Ectodermal cell (in vitro differentiated cells): ENCODE data around the gene SPDEF. TPM values are rescaled to one million over a fixed set of nuclear protein-coding genes. Genes with fewer than 3 reads are reported as not detected.

ENCODE experiments used
- H3K27ac ChIP-seq: 2 replicates; pipeline ENCODE4 v1.7.0; 2013; ENCODE audit warnings: mild to moderate bottlenecking, low read depth, low read length; ENCODE audit not compliant: insufficient read depth, poor library complexity, severe bottlenecking
- H3K27me3 ChIP-seq: 2 replicates; pipeline ENCODE4 v1.7.0; 2013; ENCODE audit warnings: mild to moderate bottlenecking, low read length; ENCODE audit not compliant: insufficient read depth, control insufficient read depth, poor library complexity, severe bottlenecking
- H3K36me3 ChIP-seq: one replicate; pipeline ENCODE4 v1.7.0; 2013; ENCODE audit warnings: low read length; ENCODE audit not compliant: control insufficient read depth, insufficient read depth
- H3K4me1 ChIP-seq: one replicate; pipeline ENCODE4 v1.7.0; 2013; ENCODE audit warnings: low read length; ENCODE audit not compliant: control insufficient read depth, insufficient read depth
- H3K4me3 ChIP-seq: 2 replicates; pipeline ENCODE4 v1.7.0; 2013; ENCODE audit warnings: low read depth, low read length, control low read depth; ENCODE audit not compliant: insufficient read depth
- H3K9me3 ChIP-seq: 2 replicates; pipeline ENCODE4 v1.7.0; 2013; ENCODE audit warnings: mild to moderate bottlenecking, low read length, moderate library complexity; ENCODE audit not compliant: control insufficient read depth
- WGBS, 2 experiments: methylation state at CpG; one replicate each; pipeline ENCODE4 v1.1.7; 2013; ENCODE audit warnings: missing lambda C conversion rate in 2 of 2; 5-methylcytosine and 5-hydroxymethylcytosine counted together
- polyA plus RNA-seq, 4 experiments: library from polyadenylated mRNA; stranded (reverse); fragments of 50-300 nt; gene quantifications; one replicate each; pipeline ENCODE4 v1.2.3, GENCODE V29; 2013

Gene SPDEF
- polyA plus RNA-seq (2013, experiment 1 of 4): 0.20 TPM
- polyA plus RNA-seq (2013, experiment 2 of 4): 0.20 TPM
- polyA plus RNA-seq (2013, experiment 3 of 4): not detected
- 0.24 TPM for polyA plus RNA-seq (2013, experiment 4 of 4)

- Histone ChIP-seq H3K4me3 (no peak within 1 kb of the TSS), H3K27me3 (no peaks in the 10 kb centered on the region), H3K36me3 (no peaks in the 10 kb centered on the region), H3K4me1 (peaks cover 11% of the 10 kb centered on the region), H3K9me3 (no peaks in the 10 kb centered on the region), H3K27ac (no peak within 1 kb of the TSS)
- WGBS, 2 experiments: 81 to 82% methylated on average over 6 of the region's 6 CpGs
Observed at GRCh38 chr6:34556031-34556471, at the start of gene SPDEF. SPDEF (minus strand) TSS chr6:34556329; CDS start chr6:34544455, 11,874 bp downstream.

DNA sequence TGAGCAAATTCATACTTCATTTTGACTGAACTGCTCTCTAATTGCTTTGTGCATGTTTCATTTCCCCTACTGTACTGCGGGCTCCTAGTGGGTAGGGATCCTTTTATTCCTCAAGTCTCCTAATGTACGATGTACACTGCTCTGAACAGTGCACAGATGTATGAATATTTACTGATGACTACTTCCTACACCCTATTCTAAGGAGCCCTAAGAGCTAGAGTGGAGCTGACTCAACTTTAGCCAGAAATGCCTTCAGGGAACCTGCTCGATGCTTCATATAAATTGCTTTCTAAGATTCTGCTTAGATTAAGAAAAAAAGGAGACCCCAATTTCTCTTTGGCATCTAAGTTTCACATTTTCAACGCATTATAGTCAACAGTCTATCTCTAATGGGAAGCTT is 47.6 kb upstream of the SPDEF start:
- Histone ChIP-seq H3K27me3 (no peaks in the 10 kb centered on the region), H3K27ac (no peak overlapping the region), H3K36me3 (no peaks in the 10 kb centered on the region), H3K9me3 (no peaks in the 10 kb centered on the region), H3K4me1 (no peaks in the 10 kb centered on the region), H3K4me3 (no peak overlapping the region)
- 96 to 97% methylated on average over 4 of the region's 4 CpGs for WGBS, 2 experiments

GRCh38 chr6:34602318-34603111 is 46.4 kb upstream of the SPDEF start:
- H3K36me3 ChIP-seq: no peaks in the 10 kb centered on the region
- H3K9me3 ChIP-seq: no peaks in the 10 kb centered on the region
- no peak overlapping the region for H3K27ac ChIP-seq
- H3K4me1 ChIP-seq: peaks cover 7% of the 10 kb centered on the region
- H3K4me3 ChIP-seq: no peak overlapping the region
- 76 to 79% methylated on average over 10 of the region's 10 CpGs for WGBS, 2 experiments
- H3K27me3 ChIP-seq: no peaks in the 10 kb centered on the region

DNA sequence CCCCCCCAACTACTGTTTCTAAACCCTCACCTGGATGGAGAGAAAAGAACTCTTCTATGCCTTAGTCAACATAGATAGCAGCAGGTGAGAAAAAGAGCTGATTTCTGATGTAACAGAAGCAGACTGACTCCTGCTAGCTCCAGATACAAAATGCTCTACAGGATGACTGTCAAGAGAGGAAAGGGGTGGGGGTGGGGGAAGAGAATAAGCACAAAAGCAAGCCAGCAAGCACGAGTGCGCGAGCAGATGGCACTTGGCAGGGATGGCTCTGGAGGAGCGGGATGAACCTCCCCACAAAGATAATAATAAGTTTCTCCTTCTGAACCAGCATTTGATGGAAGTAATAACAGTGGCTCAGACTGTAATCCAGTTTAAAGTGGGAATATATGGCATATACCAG is 45.6 kb upstream of the SPDEF start:
- peaks cover 7% of the 10 kb centered on the region for H3K4me1 ChIP-seq
- H3K27me3 ChIP-seq: no peaks in the 10 kb centered on the region
- no peaks in the 10 kb centered on the region for H3K9me3 ChIP-seq
- H3K27ac ChIP-seq: no peak overlapping the region
- no peak overlapping the region for H3K4me3 ChIP-seq
- WGBS, 2 experiments: 30 to 36% methylated on average over 4 of the region's 4 CpGs
- no peaks in the 10 kb centered on the region for H3K36me3 ChIP-seq

DNA sequence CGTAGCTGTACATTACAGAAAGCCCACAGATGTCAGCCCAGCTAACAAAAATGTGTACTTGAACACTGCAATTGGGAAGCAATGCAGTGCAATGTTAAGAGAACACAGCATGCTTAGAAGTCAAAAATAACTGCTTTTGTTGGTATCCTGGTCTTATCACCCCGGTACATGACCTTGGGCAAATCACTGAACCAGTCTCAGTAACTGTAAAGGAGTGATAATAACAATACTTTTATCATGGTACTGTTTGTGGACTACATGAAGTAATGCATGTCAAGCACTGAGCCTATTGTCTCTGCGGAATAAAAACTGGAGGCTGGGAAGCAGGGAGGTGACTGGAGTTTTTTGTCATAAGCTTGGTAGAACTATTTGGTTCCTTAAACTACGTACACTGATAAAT is 44.7 kb upstream of the SPDEF start:
- Histone ChIP-seq H3K9me3 (no peaks in the 10 kb centered on the region), H3K4me3 (no peak overlapping the region), H3K27me3 (no peaks in the 10 kb centered on the region), H3K27ac (no peak overlapping the region), H3K4me1 (peaks cover 7% of the 10 kb centered on the region), H3K36me3 (no peaks in the 10 kb centered on the region)
- WGBS, 2 experiments: 92 to 95% methylated on average over 3 to 4 of the region's 4 CpGs

DNA sequence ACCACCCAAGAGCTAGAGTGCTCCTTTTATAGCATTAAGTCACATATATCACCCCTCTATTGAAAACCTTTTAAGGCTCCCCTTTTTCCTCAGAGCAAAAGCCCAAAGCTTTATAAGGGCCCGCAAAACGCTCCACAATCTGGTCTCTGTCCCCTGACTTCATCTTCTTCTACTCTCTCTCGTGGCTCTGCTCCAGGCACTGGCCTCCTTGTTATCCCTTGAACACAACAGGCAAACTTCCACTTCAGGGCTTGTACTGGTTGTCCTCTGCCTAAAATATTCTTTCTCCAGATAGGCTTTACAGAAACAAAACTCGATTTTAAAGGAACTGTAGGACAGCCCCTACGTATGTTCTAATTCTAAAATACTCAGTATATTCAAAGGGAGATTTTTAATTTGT is 44.0 kb upstream of the SPDEF start:
- H3K4me3 ChIP-seq: no peak overlapping the region
- WGBS, 2 experiments: 91 to 98% methylated on average over 5 of the region's 5 CpGs

DNA sequence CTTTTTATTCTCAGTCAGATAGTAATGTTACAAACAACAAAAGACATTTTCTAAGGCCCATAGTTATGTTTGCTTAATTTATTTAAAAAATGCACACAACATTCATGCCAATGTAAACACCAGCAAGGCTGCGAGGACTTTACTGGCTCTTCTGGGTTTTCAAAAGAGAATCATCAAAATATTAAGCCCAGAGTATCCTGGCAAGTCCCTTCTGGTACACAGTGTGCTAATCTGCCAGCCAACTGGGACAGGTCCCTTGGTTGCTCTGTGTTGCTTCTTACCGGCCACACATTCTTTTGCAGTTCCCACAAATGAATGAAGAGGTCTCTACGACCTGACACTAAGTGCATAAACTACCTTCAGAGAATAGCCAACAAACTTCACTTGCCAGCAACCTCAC is 42.6 kb upstream of the SPDEF start:
- 84 to 89% methylated on average over 3 of the region's 3 CpGs for WGBS, 2 experiments
- H3K9me3 ChIP-seq: no peaks in the 10 kb centered on the region
- no peaks in the 10 kb centered on the region for H3K36me3 ChIP-seq
- no peak overlapping the region for H3K4me3 ChIP-seq
- H3K4me1 ChIP-seq: peaks cover 7% of the 10 kb centered on the region
- no peaks in the 10 kb centered on the region for H3K27me3 ChIP-seq
- H3K27ac ChIP-seq: no peak overlapping the region

More for the DNA sequence above, 44.0 kb upstream of the SPDEF start:
- no peak overlapping the region for H3K27ac ChIP-seq
- no peaks in the 10 kb centered on the region for H3K27me3 ChIP-seq
- H3K36me3 ChIP-seq: no peaks in the 10 kb centered on the region
- H3K9me3 ChIP-seq: no peaks in the 10 kb centered on the region
- peaks cover 7% of the 10 kb centered on the region for H3K4me1 ChIP-seq

DNA sequence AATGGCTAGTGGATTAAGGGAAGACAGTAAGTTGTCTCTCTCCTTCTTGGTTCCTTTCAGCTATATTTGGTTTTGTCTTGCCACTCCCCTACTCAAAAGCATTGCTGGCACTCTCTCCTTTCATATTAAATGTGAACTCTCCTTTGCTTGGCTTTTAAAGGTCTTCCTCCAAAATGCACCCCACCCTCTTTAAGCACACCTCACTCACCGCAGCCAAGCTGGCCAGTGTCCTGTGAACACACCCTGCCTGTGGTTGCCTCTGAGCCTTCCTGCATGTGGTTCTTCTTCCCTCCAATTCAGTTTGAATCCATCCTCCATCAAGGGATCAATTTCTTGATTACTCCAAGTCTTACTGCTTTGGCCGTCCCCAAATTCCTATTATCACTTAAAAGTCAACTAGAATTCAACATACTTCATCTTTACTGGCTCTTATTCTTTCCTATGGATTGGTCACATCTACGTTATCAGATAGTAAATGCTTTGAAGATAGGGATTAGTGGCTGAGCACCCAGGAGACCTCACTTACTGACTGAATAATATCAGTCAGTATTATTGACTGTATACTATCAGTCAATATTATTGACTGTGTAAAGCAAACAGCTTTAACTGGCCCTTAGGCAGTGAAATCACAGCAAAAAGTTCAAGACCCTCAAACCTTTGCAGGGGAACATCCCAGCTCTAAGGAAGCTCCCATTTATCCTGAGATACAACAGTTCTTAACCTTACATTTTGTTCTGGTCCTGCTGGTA is 41.6 kb upstream of the SPDEF start:
- 86 to 93% methylated on average over 2 to 3 of the region's 3 CpGs for WGBS, 2 experiments
- H3K9me3 ChIP-seq: no peaks in the 10 kb centered on the region
- H3K4me3 ChIP-seq: no peak overlapping the region
- no peak overlapping the region for H3K27ac ChIP-seq
- H3K27me3 ChIP-seq: no peaks in the 10 kb centered on the region
- no peaks in the 10 kb centered on the region for H3K36me3 ChIP-seq
- peaks cover 7% of the 10 kb centered on the region for H3K4me1 ChIP-seq

- H3K4me3 ChIP-seq: no peak overlapping the region
- no peaks in the 10 kb centered on the region for H3K9me3 ChIP-seq
- no peaks in the 10 kb centered on the region for H3K36me3 ChIP-seq
- H3K4me1 ChIP-seq: peaks cover 7% of the 10 kb centered on the region
- no peaks in the 10 kb centered on the region for H3K27me3 ChIP-seq
- no peak overlapping the region for H3K27ac ChIP-seq
- 95 to 100% methylated on average over 1 of the region's 1 CpG for WGBS, 2 experiments
Observed at GRCh38 chr6:34596798-34597197, 40.7 kb upstream of the SPDEF start.
